Measurements from ENCODE around the gene CHST7.

- TF ChIP-seq TBP (CRISPR knock-in tag; IDR thresholded peaks at IDR 0.05) (no peak), ZNF292 (CRISPR knock-in tag; IDR thresholded peaks at IDR 0.05; ENCODE audit: borderline replicate concordance, low read depth) (no peak), ZMAT3 (CRISPR knock-in tag; conservative IDR thresholded peaks at IDR 0.05) (no peak), NFYB (CRISPR knock-in tag; IDR thresholded peaks at IDR 0.05) (no peak), NFATC3 (CRISPR knock-in tag; IDR thresholded peaks at IDR 0.05) (no peak), RBFOX2 (IDR thresholded peaks at IDR 0.05; ENCODE audit: low read depth, low read length) (no peak), ARNTL (CRISPR knock-in tag; IDR thresholded peaks at IDR 0.05) (no peak), REST (IDR thresholded peaks at IDR 0.05; ENCODE audit: borderline replicate concordance in 1 of 2, low read depth in 1 of 2, low read length in 2 of 2) (no peak), EZH2 (conservative IDR thresholded peaks at IDR 0.05; ENCODE audit: low read depth, low read length) (no peak), U2AF1 (optimal IDR thresholded peaks at IDR 0.05; ENCODE audit: low read depth, low read length) (no peak), ZNF710 (CRISPR knock-in tag; IDR thresholded peaks at IDR 0.05; ENCODE audit: borderline replicate concordance) (no peak)
- TF ChIP-seq, protein P1, sequence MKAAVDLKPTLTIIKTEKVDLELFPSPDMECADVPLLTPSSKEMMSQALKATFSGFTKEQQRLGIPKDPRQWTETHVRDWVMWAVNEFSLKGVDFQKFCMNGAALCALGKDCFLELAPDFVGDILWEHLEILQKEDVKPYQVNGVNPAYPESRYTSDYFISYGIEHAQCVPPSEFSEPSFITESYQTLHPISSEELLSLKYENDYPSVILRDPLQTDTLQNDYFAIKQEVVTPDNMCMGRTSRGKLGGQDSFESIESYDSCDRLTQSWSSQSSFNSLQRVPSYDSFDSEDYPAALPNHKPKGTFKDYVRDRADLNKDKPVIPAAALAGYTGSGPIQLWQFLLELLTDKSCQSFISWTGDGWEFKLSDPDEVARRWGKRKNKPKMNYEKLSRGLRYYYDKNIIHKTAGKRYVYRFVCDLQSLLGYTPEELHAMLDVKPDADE (CRISPR knock-in tag; IDR thresholded peaks at IDR 0.05), result no peak
Measured at GRCh38 chrX:46618947-46619346, 45.4 kb downstream of the CHST7 start.

All from HepG2 (cell line).